MCF 10A (cell line): ENCODE results near the gene CEL. TPM values are rescaled to one million over a fixed set of nuclear protein-coding genes. Genes with fewer than 3 reads are reported as not detected.

Experiments used
- BruUV-seq: library from RNA; stranded (reverse); fragments of 400-500 nt; replicated peaks from 2 replicates; lab custom pipeline; 2021; lab: Mats Ljungman, UMichigan
- CTCF ChIA-PET: fragments of 300-600 bp; sonication (Branson Sonifier 250); formaldehyde crosslinking; extraction: SDS; loops from one replicate; lab custom pipeline; 2021; ENCODE audit warnings: antibody characterized with exemption, inconsistent platforms; lab: Yijun Ruan, JAX
- POLR2A ChIA-PET: fragments of 300-600, 350-650 bp; sonication (Branson Sonifier 250); formaldehyde crosslinking; extraction: SDS; loops from one replicate; lab custom pipeline; 2020; ENCODE audit warnings: antibody characterized with exemption, inconsistent platforms; lab: Yijun Ruan, JAX
- DNase-seq: peaks from one replicate; pipeline ENCODE4 v3.0.0-alpha.2; 2018; ENCODE audit not compliant: unreplicated experiment
- H3K27ac Mint-ChIP-seq: one replicate; pipeline ENCODE4 v1.8.0; 2022; ENCODE audit warnings: mild to moderate bottlenecking, low read depth, mixed read lengths; ENCODE audit not compliant: unreplicated experiment
- H3K27me3 Mint-ChIP-seq: one replicate; pipeline ENCODE4 v1.8.0; 2022; ENCODE audit warnings: mixed read lengths; ENCODE audit not compliant: insufficient read depth, unreplicated experiment
- H3K36me3 Mint-ChIP-seq: one replicate; pipeline ENCODE4 v1.8.0; 2022; ENCODE audit warnings: mild to moderate bottlenecking, moderate library complexity, mixed read lengths; ENCODE audit not compliant: insufficient read depth, unreplicated experiment
- H3K4me1 Mint-ChIP-seq: one replicate; pipeline ENCODE4 v1.8.0; 2022; ENCODE audit warnings: mixed read lengths; ENCODE audit not compliant: insufficient read depth, unreplicated experiment
- H3K4me3 Mint-ChIP-seq: one replicate; pipeline ENCODE4 v1.8.0; 2022; ENCODE audit warnings: mild to moderate bottlenecking, moderate library complexity, mixed read lengths; ENCODE audit not compliant: unreplicated experiment
- H3K9me3 Mint-ChIP-seq: one replicate; pipeline ENCODE4 v1.8.0; 2022; ENCODE audit warnings: mixed read lengths; ENCODE audit not compliant: unreplicated experiment
- CTCF ChIP-seq: fragments of 200-600 bp; IDR thresholded peaks from one replicate; pipeline ENCODE4 v1.8.0; 2022; ENCODE audit warnings: antibody characterized with exemption, mild to moderate bottlenecking; ENCODE audit not compliant: unreplicated experiment
- intact Hi-C: fragments of 100-400 bp; cut with micrococcal nuclease; formaldehyde crosslinking; loops from 2 replicates; pipeline ENCODE4 v1.14.1; 2022
- total RNA-seq: library from RNA; stranded (reverse); gene quantifications from 2 replicates; pipeline ENCODE4 v1.2.3, GENCODE V29; 2022

Gene CEL
- total RNA-seq, 1 experiment from 2014 or later, result 1.9 TPM

GRCh38 chr9:133063159-133063499 lies 1.3 kb downstream of the CEL start:
- no peaks in the 10 kb centered on the region for H3K9me3 Mint-ChIP-seq
- peaks cover 6% of the 10 kb centered on the region for H3K4me1 Mint-ChIP-seq
- BruUV-seq, result no TSS peak
- H3K27me3 Mint-ChIP-seq, result no peaks in the 10 kb centered on the region
- no peak overlapping the region for H3K4me3 Mint-ChIP-seq
- DNase-seq, result no peak
- ChIA-PET POLR2A (interaction anchor here (0.6 kb wide), 1 partner anchor 1293 kb away, joined by 3 read pairs; no protein-coding TSS in a partner anchor), CTCF (no interaction called here)
- TF ChIP-seq CTCF, result no peak
- no peaks in the 10 kb centered on the region for H3K36me3 Mint-ChIP-seq
- intact Hi-C loops, result no loop called here
- H3K27ac Mint-ChIP-seq, result no peak overlapping the region

GRCh38 chr9:133063500-133064231 lies 1.9 kb downstream of the CEL start:
- Mint-ChIP-seq H3K36me3 (no peaks in the 10 kb centered on the region), H3K27ac (no peak overlapping the region), H3K9me3 (no peaks in the 10 kb centered on the region), H3K4me1 (peaks cover 6% of the 10 kb centered on the region), H3K4me3 (no peak overlapping the region), H3K27me3 (no peaks in the 10 kb centered on the region)
- DNase-seq, result no peak
- ChIA-PET POLR2A (interaction anchor here (0.6 to 1.2 kb wide), 2 partner anchors 86 to 1293 kb away, joined by 3 read pairs; no protein-coding TSS in a partner anchor), CTCF (no interaction called here)
- no TSS peak for BruUV-seq
- intact Hi-C loops, result no loop called here
- TF ChIP-seq CTCF, result no peak

- BruUV-seq, result no TSS peak
- CTCF ChIA-PET, result no interaction called here
- Mint-ChIP-seq H3K9me3 (no peaks in the 10 kb centered on the region), H3K27ac (no peak overlapping the region), H3K4me3 (no peak overlapping the region), H3K36me3 (no peaks in the 10 kb centered on the region), H3K4me1 (peaks cover 6% of the 10 kb centered on the region), H3K27me3 (no peaks in the 10 kb centered on the region)
- POLR2A ChIA-PET, result interaction anchor here (1.2 kb wide), 1 partner anchor 85 kb away, joined by 3 read pairs; no protein-coding TSS in a partner anchor
- TF ChIP-seq CTCF, result no peak
- intact Hi-C loops, result no loop called here
- DNase-seq, result no peak
Observed at GRCh38 chr9:133064241-133065069, 2.7 kb downstream of the CEL start.

GRCh38 chr9:133065070-133065388 lies 3.2 kb downstream of the CEL start:
- ChIA-PET POLR2A (no interaction called here), CTCF (no interaction called here)
- no peak for DNase-seq
- H3K9me3 Mint-ChIP-seq, result no peaks in the 10 kb centered on the region
- H3K4me3 Mint-ChIP-seq, result no peak overlapping the region
- intact Hi-C loops, result no loop called here
- peaks cover 6% of the 10 kb centered on the region for H3K4me1 Mint-ChIP-seq
- H3K36me3 Mint-ChIP-seq, result no peaks in the 10 kb centered on the region
- BruUV-seq, result no TSS peak
- TF ChIP-seq CTCF, result no peak
- no peak overlapping the region for H3K27ac Mint-ChIP-seq
- no peaks in the 10 kb centered on the region for H3K27me3 Mint-ChIP-seq
